K562 (cell line): ENCODE data around the gene EN1. TPM values are rescaled to one million over a fixed set of nuclear protein-coding genes. Genes with fewer than 3 reads are reported as not detected.

Source experiments
- BMI1 ChIP-seq: fragments of 150-350 bp; IDR thresholded peaks from 2 replicates; pipeline ENCODE4 v1.6.1; 2014; ENCODE audit warnings: low read length
- CHD4 ChIP-seq: fragments of 200-600 bp; sonication (generic); IDR thresholded peaks from 3 replicates; pipeline ENCODE4 v1.6.1; 2012; ENCODE audit warnings: low read depth, mild to moderate bottlenecking, mixed read lengths, low read length, inconsistent platforms; ENCODE audit not compliant: insufficient read depth, insufficient replicate concordance, poor library complexity, severe bottlenecking
- CREBBP ChIP-seq: IDR thresholded peaks from one replicate; pipeline ENCODE4 v1.6.1; 2012; ENCODE audit warnings: low read depth, mild to moderate bottlenecking, control low read depth, inconsistent platforms, low read length
- EP400 ChIP-seq: fragments of 450-650 bp; IDR thresholded peaks from 2 replicates; pipeline ENCODE4 v1.6.1; 2017; ENCODE audit warnings: antibody characterized with exemption, mild to moderate bottlenecking, moderate library complexity
- ETS2 ChIP-seq: IDR thresholded peaks from 2 replicates; pipeline ENCODE4 v1.6.1; 2016; ENCODE audit warnings: borderline replicate concordance, missing genetic modification characterization, mild to moderate bottlenecking, moderate library complexity, missing compliant biosample characterization; ENCODE audit not compliant: poor library complexity, severe bottlenecking
- FOXJ3 ChIP-seq: sonication (generic); formaldehyde crosslinking; IDR thresholded peaks from 2 replicates; pipeline ENCODE4 v1.4.0; 2020; ENCODE audit warnings: mild to moderate bottlenecking, missing genetic modification reagents
- FOXP1 ChIP-seq: sonication (generic); formaldehyde crosslinking; IDR thresholded peaks from 2 replicates; pipeline ENCODE4 v1.8.0; 2022; ENCODE audit warnings: mild to moderate bottlenecking, missing genetic modification reagents
- GATA2 ChIP-seq: sonication (generic); formaldehyde crosslinking; IDR thresholded peaks from 2 replicates; pipeline ENCODE4 v1.4.0; 2020; ENCODE audit warnings: mild to moderate bottlenecking, missing genetic modification reagents
- GATAD2A ChIP-seq: fragments of 450-650 bp; IDR thresholded peaks from 2 replicates; pipeline ENCODE4 v1.6.1; 2017
- HMG20A ChIP-seq: fragments of 450-650 bp; formaldehyde crosslinking; conservative IDR thresholded peaks from 2 replicates; pipeline ENCODE4 v1.4.0; 2020; ENCODE audit warnings: mild to moderate bottlenecking, mixed read lengths
- KDM1A ChIP-seq, 2 experiments: fragments of 450-650 bp; IDR thresholded peaks; 2 replicates each; pipeline ENCODE4 v1.6.1; 2016; ENCODE audit warnings: mild to moderate bottlenecking in 2 of 2
- MEIS2 ChIP-seq: fragments of 450-650 bp; IDR thresholded peaks from 2 replicates; pipeline ENCODE4 v1.6.1; 2014; ENCODE audit warnings: mild to moderate bottlenecking; ENCODE audit not compliant: partially characterized antibody
- MTA3 ChIP-seq: fragments of 450-650 bp; formaldehyde crosslinking; IDR thresholded peaks from 2 replicates; pipeline ENCODE4 v1.6.1; 2017; ENCODE audit warnings: mild to moderate bottlenecking, borderline replicate concordance
- NBN ChIP-seq: fragments of 450-650 bp; IDR thresholded peaks from 2 replicates; pipeline ENCODE4 v1.6.1; 2016; ENCODE audit warnings: low read depth, mild to moderate bottlenecking
- NCOA1 ChIP-seq: fragments of 450-650 bp; IDR thresholded peaks from 2 replicates; pipeline ENCODE4 v1.6.1; 2016; ENCODE audit warnings: low read depth
- NR2C2 ChIP-seq, 2 experiments: fragments of 200-800 bp in 1 of 2; sonication (Bioruptor generic) in 1 of 2; sonication (generic) in 1 of 2; formaldehyde crosslinking in 1 of 2; IDR thresholded peaks; 2 replicates each; pipeline versions ENCODE4 v1.6.1 to v1.8.0; 2016 to 2022; ENCODE audit warnings: mild to moderate bottlenecking in 1 of 2, missing compliant biosample characterization in 1 of 2, missing genetic modification characterization in 1 of 2, missing genetic modification reagents in 1 of 2
- POLR2H ChIP-seq: IDR thresholded peaks from 2 replicates; pipeline ENCODE4 v1.6.1; 2016; ENCODE audit warnings: missing genetic modification characterization, low read depth, mild to moderate bottlenecking, control low read depth, missing compliant biosample characterization, moderate library complexity
- PURB ChIP-seq: sonication (generic); formaldehyde crosslinking; IDR thresholded peaks from 2 replicates; pipeline ENCODE4 v1.9.0; 2021; ENCODE audit warnings: low read depth, mild to moderate bottlenecking, missing genetic modification reagents
- RBM22 ChIP-seq: fragments of 200-400 bp; formaldehyde crosslinking; IDR thresholded peaks from 2 replicates; pipeline ENCODE4 v1.6.1; 2018; ENCODE audit warnings: low read length, low read depth; ENCODE audit not compliant: poor library complexity, severe bottlenecking
- SREBF1 ChIP-seq: fragments of 150-350 bp; IDR thresholded peaks from 2 replicates; pipeline ENCODE4 v1.6.1; 2014; ENCODE audit warnings: antibody characterized with exemption, low read depth, low read length, borderline replicate concordance
- polyA plus RNA-seq, 8 experiments: library from polyadenylated mRNA; depleted of rRNA in 4 of 8; stranded (reverse) in 5 of 8; unstranded in 3 of 8; fragments of >200 nt; fragmentation: Nextera tagmentation in 2 of 8; fragmentation: Illumina TruSeq in 1 of 8; extraction: Ambion mirVana in 2 of 8; extraction: Trizol in 1 of 8; gene quantifications; 2 replicates each; pipeline versions ENCODE4 v1.2.1 to v1.2.3, GENCODE V29; 2011 to 2014; ENCODE audit warnings: inconsistent platforms in 1 of 8, missing spikeins in 1 of 8
- total RNA-seq, 7 experiments: library from RNA; depleted of rRNA in 6 of 7; stranded (reverse); fragments of >200 nt in 6 of 7; fragmentation: Illumina TruSeq in 2 of 7; extraction: Trizol in 2 of 7; gene quantifications; 2 replicates each; pipeline versions ENCODE4 v1.2.1 to v1.2.3, GENCODE V29; 2011 to 2021; ENCODE audit warnings: low replicate concordance in 1 of 7
- TF ChIP-seq, protein P1 (sequence below): sonication (generic); formaldehyde crosslinking; IDR thresholded peaks from 2 replicates; pipeline ENCODE4 v1.8.0; 2023; ENCODE audit warnings: missing genetic modification reagents, mild to moderate bottlenecking, borderline replicate concordance
- TF ChIP-seq, protein P2 (sequence below): sonication (generic); formaldehyde crosslinking; IDR thresholded peaks from 2 replicates; pipeline ENCODE4 v1.9.0; 2022; ENCODE audit warnings: mild to moderate bottlenecking, missing genetic modification reagents
- TF ChIP-seq, protein P3 (sequence below): sonication (generic); formaldehyde crosslinking; IDR thresholded peaks from 2 replicates; pipeline ENCODE4 v1.8.1; 2023; ENCODE audit warnings: mild to moderate bottlenecking, missing genetic modification reagents

The EN1 gene
- total and polyA plus RNA-seq, 9 of the 15 experiments (the other 6 are each of a cell fraction or from before 2014, with no cell fraction given) = 0.06 to 2.0 (median 0.51) TPM

DNA sequence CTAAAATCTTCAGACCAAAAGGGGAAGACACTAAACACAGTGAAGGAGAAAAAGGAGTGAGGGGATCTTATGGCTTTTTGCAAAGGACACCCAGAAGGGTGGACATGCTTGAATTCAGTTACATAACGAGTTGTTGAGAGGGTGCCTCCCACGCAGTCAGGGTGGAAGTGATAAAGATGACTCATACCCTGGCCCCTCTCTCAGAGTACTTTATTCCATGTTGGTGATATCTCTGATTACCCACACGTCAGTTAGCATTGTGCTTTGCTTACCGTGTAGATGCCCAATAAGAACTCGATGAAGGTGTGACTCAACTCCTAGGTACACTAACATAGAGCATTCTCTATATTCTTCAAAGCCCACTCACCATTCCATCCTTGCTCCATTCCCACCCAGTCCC is 44.4 kb downstream of the EN1 start (continued):
- TF ChIP-seq, protein P1, sequence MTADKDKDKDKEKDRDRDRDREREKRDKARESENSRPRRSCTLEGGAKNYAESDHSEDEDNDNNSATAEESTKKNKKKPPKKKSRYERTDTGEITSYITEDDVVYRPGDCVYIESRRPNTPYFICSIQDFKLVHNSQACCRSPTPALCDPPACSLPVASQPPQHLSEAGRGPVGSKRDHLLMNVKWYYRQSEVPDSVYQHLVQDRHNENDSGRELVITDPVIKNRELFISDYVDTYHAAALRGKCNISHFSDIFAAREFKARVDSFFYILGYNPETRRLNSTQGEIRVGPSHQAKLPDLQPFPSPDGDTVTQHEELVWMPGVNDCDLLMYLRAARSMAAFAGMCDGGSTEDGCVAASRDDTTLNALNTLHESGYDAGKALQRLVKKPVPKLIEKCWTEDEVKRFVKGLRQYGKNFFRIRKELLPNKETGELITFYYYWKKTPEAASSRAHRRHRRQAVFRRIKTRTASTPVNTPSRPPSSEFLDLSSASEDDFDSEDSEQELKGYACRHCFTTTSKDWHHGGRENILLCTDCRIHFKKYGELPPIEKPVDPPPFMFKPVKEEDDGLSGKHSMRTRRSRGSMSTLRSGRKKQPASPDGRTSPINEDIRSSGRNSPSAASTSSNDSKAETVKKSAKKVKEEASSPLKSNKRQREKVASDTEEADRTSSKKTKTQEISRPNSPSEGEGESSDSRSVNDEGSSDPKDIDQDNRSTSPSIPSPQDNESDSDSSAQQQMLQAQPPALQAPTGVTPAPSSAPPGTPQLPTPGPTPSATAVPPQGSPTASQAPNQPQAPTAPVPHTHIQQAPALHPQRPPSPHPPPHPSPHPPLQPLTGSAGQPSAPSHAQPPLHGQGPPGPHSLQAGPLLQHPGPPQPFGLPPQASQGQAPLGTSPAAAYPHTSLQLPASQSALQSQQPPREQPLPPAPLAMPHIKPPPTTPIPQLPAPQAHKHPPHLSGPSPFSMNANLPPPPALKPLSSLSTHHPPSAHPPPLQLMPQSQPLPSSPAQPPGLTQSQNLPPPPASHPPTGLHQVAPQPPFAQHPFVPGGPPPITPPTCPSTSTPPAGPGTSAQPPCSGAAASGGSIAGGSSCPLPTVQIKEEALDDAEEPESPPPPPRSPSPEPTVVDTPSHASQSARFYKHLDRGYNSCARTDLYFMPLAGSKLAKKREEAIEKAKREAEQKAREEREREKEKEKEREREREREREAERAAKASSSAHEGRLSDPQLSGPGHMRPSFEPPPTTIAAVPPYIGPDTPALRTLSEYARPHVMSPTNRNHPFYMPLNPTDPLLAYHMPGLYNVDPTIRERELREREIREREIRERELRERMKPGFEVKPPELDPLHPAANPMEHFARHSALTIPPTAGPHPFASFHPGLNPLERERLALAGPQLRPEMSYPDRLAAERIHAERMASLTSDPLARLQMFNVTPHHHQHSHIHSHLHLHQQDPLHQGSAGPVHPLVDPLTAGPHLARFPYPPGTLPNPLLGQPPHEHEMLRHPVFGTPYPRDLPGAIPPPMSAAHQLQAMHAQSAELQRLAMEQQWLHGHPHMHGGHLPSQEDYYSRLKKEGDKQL = no peak
- no peak for TF ChIP-seq RBM22
- TF ChIP-seq, protein P2, sequence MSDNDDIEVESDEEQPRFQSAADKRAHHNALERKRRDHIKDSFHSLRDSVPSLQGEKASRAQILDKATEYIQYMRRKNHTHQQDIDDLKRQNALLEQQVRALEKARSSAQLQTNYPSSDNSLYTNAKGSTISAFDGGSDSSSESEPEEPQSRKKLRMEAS (CRISPR knock-in tag) = no peak
- no peak for TF ChIP-seq CREBBP
- no peak for TF ChIP-seq ETS2 (tag)
- TF ChIP-seq MTA3 = peak; percentile 35; the same call in 1 of the 2 replicates
- TF ChIP-seq BMI1 = no peak
- TF ChIP-seq GATA2 = peak; percentile 18; the same call in 1 of the 2 replicates
- no peak for TF ChIP-seq POLR2H (tag)
- TF ChIP-seq NCOA1 = 0 out of 2 replicates have a peak, but pooled peaks have one; percentile 40
- TF ChIP-seq GATAD2A = no peak
- TF ChIP-seq CHD4 = no peak
- TF ChIP-seq NBN = no peak
- TF ChIP-seq, protein P3, sequence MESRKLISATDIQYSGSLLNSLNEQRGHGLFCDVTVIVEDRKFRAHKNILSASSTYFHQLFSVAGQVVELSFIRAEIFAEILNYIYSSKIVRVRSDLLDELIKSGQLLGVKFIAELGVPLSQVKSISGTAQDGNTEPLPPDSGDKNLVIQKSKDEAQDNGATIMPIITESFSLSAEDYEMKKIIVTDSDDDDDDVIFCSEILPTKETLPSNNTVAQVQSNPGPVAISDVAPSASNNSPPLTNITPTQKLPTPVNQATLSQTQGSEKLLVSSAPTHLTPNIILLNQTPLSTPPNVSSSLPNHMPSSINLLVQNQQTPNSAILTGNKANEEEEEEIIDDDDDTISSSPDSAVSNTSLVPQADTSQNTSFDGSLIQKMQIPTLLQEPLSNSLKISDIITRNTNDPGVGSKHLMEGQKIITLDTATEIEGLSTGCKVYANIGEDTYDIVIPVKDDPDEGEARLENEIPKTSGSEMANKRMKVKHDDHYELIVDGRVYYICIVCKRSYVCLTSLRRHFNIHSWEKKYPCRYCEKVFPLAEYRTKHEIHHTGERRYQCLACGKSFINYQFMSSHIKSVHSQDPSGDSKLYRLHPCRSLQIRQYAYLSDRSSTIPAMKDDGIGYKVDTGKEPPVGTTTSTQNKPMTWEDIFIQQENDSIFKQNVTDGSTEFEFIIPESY (CRISPR knock-in tag) = no peak
- TF ChIP-seq PURB (CRISPR knock-in tag) = no peak
- TF ChIP-seq NR2C2 (CRISPR knock-in tag; IDR thresholded peaks at IDR 0.05) = no peak
- no peak for TF ChIP-seq NR2C2 (tag; IDR thresholded peaks at IDR 0.05)
- peak; percentile 56 for TF ChIP-seq MEIS2
- TF ChIP-seq HMG20A (CRISPR knock-in tag) = no peak
- no peak for TF ChIP-seq SREBF1
- no peak for TF ChIP-seq FOXJ3 (CRISPR knock-in tag)
- TF ChIP-seq FOXP1 (CRISPR knock-in tag) = no peak
- peak; percentile 75 to 83 for TF ChIP-seq KDM1A (IDR thresholded peaks at IDR 0.05)
- TF ChIP-seq EP400 = no peak
